H1 (cell line): Measurements from ENCODE around the gene LTBR. TPM values are rescaled to one million over a fixed set of nuclear protein-coding genes. Genes with fewer than 3 reads are reported as not detected.

ENCODE experiments used
- BACH1 ChIP-seq: IDR thresholded peaks from 2 replicates; pipeline ENCODE4 v1.6.1; 2012; ENCODE audit warnings: low read length, improper control_type of control experiment
- CTCF ChIP-seq, 3 experiments: IDR thresholded peaks; 1 replicate in 2 of 3; 2 replicates in 1 of 3; pipeline versions ENCODE4 v1.5.1 to v1.6.1; 2011; ENCODE audit warnings: low read length in 3 of 3, mild to moderate bottlenecking in 3 of 3, inconsistent platforms in 2 of 3, low read depth in 1 of 3, moderate library complexity in 1 of 3; ENCODE audit not compliant: insufficient read depth in 1 of 3; ENCODE audit errors: control extremely low read depth in 1 of 3
- FOSL1 ChIP-seq: IDR thresholded peaks from 2 replicates; pipeline ENCODE4 v1.6.1; 2011; ENCODE audit warnings: mild to moderate bottlenecking, low read depth, low read length, moderate library complexity; ENCODE audit not compliant: insufficient read depth
- HDAC6 ChIP-seq: IDR thresholded peaks from one replicate; pipeline ENCODE4 v1.7.1; 2012; ENCODE audit warnings: low read depth, mild to moderate bottlenecking, inconsistent platforms, low read length, moderate library complexity
- KDM1A ChIP-seq: fragments of 200-600, 300-600 bp; sonication (generic); IDR thresholded peaks from 2 replicates; pipeline ENCODE4 v1.7.1; 2016; ENCODE audit warnings: mild to moderate bottlenecking, low read length, borderline replicate concordance
- SP2 ChIP-seq: IDR thresholded peaks from 2 replicates; pipeline ENCODE4 v1.6.1; 2012; ENCODE audit warnings: mild to moderate bottlenecking, low read length, inconsistent platforms
- SP4 ChIP-seq: IDR thresholded peaks from 2 replicates; pipeline ENCODE4 v1.6.1; 2012; ENCODE audit warnings: low read length, inconsistent platforms
- TBP ChIP-seq: IDR thresholded peaks from 2 replicates; pipeline ENCODE4 v1.6.1; 2011; ENCODE audit warnings: low read depth, low read length, improper control_type of control experiment
- polyA plus RNA-seq, 7 experiments: library from polyadenylated mRNA; depleted of rRNA in 3 of 7; stranded (reverse) in 5 of 7; unstranded in 2 of 7; fragments of >200 nt in 5 of 7; fragments of 200-250 nt in 2 of 7; gene quantifications; 1 replicate in 5 of 7; 2 replicates in 1 of 7; 4 replicates in 1 of 7; pipeline versions ENCODE4 v1.2.1 to v1.2.3, GENCODE V29; 2011 to 2013; ENCODE audit warnings: missing spikeins in 2 of 7, mixed read lengths in 2 of 7
- total RNA-seq: library from RNA; stranded (reverse); fragmentation: NEBNext Ultra II Directional; extraction: Animal tissue kit (Norgen Biotek cat#: 25700); gene quantifications from 2 replicates; pipeline ENCODE4 v1.2.1, GENCODE V29; 2021

The LTBR gene
- total and polyA plus RNA-seq, 2 of the 8 experiments (the other 6 are each of a cell fraction or from before 2014, with no cell fraction given): 5.1 to 6.3 TPM

GRCh38 chr12:6424866-6425265 lies 40.9 kb downstream of the LTBR start (continued):
- TF ChIP-seq TBP (no peak), KDM1A (no peak), SP4 (no peak), HDAC6 (no peak), SP2 (no peak), FOSL1 (no peak), CTCF (IDR thresholded peaks at IDR 0.05; ENCODE audit: control extremely low read depth in 1 of 3, insufficient read depth in 1 of 3, low read depth in 1 of 3, low read length in 3 of 3) (no peak), BACH1 (no peak)
